GM18511 (cell line): Measurements from ENCODE around the gene INHBC.
"Not testable (repeated sequence)": the region's sequence is repeated elsewhere in the genome, so short reads cannot be mapped to it uniquely, and the experiment has no call there.

Experiments used
- ATAC-seq: cut with Tn5 transposase; IDR thresholded peaks from one replicate; pipeline ENCODE4 v1.9.1; 2021; ENCODE audit warnings: mild to moderate bottlenecking, moderate library complexity; ENCODE audit not compliant: unreplicated experiment

INHBC gene, protein sequence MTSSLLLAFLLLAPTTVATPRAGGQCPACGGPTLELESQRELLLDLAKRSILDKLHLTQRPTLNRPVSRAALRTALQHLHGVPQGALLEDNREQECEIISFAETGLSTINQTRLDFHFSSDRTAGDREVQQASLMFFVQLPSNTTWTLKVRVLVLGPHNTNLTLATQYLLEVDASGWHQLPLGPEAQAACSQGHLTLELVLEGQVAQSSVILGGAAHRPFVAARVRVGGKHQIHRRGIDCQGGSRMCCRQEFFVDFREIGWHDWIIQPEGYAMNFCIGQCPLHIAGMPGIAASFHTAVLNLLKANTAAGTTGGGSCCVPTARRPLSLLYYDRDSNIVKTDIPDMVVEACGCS

DNA sequence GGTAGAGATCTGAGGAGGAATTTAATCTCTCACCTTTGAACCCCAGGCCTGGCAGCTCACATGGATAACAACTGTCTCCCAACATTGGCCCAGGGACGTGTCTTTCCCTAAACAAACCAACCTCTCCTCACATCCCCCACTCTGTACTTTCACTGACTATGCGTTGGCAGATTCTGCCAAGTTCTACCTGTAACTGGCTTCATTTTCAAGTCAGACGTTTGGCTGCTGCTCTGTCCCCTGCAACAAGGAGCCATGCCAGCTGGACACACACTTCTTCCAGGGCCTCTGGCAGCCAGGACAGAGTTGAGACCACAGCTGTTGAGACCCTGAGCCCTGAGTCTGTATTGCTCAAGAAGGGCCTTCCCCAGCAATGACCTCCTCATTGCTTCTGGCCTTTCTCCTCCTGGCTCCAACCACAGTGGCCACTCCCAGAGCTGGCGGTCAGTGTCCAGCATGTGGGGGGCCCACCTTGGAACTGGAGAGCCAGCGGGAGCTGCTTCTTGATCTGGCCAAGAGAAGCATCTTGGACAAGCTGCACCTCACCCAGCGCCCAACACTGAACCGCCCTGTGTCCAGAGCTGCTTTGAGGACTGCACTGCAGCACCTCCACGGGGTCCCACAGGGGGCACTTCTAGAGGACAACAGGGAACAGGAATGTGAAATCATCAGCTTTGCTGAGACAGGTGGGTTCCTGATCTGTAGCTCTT, at the start of gene INHBC:
TSS of gene INHBC (plus strand) at position 268 of the 707 bp plus-strand sequence. CDS start at position 371, 103 bp downstream.
- no peak for ATAC-seq

DNA sequence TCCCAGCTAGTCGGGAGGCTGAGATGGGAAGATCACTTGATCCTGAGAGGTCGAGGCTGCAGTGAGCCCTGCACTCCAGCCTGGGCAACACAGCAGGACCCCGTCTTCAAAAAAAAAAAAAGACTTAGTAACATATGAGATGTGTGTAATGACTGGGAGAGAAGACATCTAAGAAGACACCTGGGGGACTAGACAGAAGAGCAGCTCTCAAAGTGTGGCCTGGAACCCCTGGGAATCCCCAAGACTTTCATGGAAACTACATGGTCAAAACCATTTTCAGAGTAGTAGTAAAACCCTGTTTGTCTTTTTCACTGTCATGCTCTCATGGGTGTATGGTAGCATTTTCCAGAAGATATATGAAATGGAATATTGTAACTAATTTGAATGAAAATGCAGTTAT, 49.0 kb upstream of the INHBC start:
- no peak for ATAC-seq

DNA sequence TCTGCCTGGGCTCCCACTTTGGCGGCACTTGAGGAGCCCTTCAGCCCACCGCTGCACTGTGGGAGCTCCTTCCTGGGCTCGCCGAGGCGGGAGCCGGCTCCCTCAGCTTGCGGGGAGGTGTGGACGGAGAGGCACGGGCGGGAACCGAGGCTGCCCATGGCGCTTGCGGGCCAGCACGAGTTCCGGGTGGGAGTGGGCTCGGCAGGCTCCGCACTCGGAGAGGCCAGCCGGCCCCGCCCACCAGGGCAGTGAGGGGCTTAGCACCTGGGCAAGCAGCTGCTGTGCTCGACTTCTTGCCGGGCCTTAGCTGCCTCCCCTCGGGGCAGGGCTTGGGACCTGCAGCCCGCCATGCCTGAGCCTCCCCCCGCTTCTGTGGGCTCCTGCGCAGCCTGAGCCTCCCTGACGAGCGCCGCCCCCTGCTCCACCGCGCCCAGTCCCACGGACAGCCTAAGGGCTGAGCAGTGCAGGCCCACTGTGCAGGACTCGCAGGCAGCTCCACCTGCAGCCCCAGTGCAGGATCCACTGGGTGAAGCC, 48.3 kb upstream of the INHBC start:
- ATAC-seq: no peak

DNA sequence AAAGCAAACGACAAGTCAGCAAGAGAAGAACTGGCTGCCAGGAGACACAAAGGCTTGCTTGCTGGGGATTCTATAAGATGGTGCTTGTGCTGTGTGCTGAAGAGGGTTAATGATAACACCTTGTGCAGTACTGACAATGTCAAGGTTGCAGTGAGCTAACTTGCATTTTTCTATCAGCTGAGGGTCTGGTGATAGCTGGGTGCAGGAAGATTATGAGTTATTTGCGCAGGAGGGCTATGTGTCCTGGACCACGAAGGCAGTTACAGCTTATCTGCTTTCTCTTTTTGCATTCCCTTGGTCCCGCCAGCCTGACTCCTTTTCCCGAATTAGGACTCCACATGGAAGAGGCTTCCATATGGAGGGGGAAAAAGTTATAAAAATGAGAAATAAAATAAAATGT, 46.2 kb upstream of the INHBC start:
- no peak for ATAC-seq

DNA sequence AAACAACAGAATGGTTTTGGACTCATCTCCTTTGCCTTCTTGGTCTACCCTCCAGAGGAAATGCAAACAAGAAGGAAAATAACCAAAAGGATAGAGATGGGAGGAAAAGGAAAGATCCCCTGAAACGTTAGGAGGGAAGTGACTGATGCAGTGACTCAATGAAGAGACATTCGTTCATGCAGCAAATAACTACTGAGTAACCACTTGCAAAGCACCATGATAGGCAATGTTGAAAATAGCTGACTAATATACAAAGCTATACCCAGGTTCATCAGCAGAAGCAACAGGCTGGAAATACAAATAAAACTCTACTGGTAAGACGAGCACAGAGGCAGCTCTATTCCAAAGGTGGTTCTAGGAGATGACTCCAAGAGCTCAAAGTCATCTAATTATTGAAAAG, 45.6 kb upstream of the INHBC start:
- ATAC-seq: no peak

DNA sequence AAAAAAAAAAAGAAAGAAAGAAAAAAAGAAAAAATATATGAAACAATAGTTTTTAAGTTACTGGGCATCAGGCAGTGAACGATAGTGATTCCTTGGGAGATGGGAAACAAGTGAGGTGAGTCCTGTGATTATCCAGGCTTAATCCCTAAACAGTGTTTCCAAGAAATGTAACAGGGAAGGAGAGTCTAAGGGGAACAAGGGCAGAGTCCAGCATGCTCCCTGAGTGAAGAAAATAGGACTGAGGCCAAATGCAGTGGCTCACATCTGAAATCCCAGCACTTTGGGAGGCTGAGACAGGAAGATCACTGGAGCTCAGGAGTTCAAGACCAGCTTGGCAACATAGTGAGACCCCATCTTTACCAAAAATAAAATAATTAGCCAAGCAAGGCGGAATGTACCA, 44.4 kb upstream of the INHBC start:
- no peak for ATAC-seq

DNA sequence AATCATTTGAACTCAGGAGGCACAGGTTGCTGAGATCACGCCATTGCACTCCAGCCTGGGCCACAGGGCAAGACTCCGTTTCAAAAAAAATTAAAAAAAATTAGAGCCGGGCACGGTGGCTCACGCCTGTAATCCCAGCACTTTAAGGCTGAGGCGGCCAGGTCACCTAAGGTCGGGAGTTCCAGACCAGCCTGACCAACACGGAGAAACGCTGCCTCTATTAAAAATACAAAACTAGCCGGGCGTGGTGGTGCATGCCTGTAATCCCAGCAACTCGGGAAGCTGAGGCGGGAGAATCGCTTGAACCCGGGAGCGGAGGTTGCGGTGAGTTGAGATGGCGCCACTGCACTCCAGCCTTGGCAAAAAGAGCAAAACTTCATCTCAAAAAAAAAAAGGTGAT, 39.5 kb upstream of the INHBC start:
- ATAC-seq: no peak

DNA sequence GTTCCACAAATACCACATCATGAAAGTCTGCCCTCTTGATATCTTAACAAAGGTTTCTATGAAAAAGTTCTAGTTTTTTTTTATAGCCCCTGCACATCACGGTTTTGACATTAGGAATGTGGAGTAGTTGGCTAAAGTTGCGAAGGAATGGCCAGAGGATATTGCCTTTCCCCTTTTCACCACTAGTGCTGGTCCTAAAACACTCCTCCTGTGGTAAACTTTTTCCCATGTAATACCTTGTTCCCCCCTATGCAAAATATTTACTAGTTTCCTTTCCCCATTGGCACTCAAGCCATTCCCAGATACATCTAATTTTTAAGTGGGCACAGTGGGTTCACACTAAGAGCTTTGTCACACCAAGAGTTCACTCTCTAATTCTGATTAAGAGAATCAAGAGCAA, 37.1 kb upstream of the INHBC start:
- no peak for ATAC-seq

DNA sequence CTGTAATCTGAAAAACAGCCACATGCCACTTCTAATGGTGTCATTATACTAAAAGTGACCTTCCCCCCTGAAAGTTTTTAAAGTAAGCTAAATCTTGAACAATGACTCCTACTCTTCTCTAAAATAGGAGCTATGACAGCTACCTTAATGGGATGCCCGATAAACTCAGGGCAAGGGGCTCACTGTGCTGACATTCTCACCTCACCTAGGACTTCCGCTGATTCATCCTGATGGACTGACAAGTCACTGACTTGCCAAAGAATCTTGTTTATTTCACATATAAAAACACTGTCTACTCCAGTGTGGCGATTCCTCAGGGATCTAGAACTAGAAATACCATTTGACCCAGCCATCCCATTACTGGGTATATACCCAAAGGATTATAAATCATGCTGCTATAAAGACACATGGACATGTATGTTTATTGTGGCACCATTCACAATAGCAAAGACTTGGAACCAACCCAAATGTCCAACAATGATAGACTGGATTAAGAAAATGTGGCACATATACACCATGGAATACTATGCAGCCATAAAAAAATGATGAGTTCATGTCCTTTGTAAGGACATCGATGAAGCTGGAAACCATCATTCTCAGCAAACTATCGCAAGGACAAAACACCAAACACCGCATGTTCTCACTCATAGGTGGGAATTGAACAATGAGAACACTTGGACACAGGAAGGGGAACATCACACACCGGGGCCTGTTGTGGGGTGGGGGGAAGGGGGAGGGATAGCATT, 34.7 kb upstream of the INHBC start:
- ATAC-seq: not testable (repeated sequence)

DNA sequence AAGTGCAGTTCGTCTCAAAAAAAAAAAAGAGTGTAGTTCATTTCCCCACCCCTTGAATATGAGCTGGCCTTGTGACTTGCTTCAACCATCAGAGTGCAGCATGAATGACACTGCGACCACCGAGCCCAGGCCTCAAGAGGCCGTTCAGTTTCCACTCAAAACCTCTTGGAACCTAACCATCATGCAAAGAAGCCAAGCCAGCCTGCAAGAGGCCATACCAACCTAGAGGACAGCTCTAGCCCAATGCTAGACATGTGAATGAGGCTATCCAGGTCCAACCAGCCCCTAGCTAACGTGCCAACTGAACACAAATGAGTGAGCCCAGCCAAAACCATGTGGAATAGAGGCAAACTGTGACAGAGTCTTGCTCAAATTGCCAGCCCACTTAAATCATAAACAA, 33.4 kb upstream of the INHBC start:
- no peak for ATAC-seq

DNA sequence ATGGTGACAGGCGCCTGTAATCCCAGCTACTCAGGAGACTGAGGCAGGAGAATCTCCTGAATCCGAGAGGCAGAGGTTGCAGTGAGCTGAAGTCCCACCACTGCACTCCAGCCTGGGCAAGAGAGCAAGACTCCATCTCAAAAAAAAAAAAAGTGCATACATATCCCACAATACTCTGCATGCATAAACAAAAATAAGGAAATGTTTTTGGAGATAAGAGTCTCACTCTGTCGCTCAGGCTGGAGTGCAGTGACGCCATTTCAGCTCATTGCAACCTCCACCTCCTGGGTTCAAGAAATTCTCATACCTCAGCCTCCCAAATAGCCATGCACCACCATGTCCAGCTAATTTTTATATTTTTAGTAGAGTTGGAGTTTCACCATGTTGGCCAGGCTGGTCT, 32.4 kb upstream of the INHBC start:
- ATAC-seq: not testable (repeated sequence)

DNA sequence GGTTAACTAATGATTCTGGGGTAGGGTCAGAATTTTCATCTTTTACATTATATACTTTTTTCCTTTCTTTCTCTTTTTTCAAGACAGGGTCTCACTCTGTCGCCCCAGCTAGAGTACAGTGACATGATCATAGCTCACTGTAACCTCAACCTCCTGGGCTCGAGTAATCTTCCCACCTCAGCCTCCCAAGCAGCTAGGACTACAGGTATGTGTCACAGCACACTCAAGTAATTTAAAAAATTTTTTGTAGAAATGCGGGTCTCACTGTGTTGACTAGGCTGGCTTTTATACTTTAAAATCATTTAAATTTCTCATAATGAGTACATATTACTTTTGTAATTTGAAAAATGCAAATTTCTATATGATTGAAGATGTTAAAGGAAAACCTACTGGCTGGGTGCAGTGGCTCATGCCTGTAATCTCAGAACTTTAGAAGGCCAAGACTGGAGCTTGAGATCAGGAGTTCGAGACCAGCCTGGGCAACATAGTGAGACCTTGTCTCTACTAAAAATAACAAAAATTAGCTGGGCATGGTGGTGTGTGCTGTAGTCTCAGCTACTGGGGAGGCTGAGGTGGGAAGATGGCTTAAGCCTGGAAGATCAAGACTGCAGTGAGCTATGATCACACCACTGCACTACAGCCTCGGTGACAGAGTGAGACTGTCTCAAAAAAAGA, 29.5 kb upstream of the INHBC start:
- no peak for ATAC-seq

DNA sequence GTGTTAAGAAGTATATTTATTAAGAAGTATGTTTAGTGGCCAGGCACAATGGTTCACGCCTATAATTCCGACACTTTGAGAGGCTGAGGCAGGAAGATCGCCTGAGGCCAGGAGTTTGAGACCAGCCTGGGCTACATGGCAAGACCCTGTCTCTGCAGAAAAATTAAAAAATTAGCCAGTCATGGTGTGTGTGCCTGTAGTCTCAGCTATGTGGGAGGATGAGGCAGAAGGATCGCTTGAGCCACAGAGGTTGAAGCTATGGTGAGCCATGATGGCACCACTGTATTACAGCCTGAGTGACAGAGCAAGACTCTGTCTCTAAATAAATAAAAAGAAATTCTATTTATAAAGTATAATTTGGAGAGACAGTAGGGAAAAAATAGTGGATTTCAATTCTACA, 24.1 kb upstream of the INHBC start:
- ATAC-seq: no peak

DNA sequence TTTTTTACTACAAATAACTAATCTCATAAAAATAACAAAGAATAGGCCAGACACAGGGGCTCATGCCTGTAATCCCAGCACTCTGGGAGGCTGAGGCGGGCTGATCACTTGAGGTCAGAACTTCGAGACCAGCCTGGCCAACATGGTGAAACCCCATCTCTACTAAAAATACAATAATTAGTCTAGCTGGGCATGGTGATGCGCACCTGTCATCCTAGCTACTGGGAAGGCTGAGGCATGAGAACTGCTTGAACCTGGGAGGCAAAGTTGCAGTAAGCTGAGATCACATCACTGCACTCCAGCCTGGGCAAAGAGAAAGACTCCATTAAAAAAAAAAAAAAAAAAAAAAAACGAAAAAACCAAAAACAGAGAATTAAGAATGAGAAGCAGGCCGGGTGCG, 20.4 kb upstream of the INHBC start:
- not testable (repeated sequence) for ATAC-seq

DNA sequence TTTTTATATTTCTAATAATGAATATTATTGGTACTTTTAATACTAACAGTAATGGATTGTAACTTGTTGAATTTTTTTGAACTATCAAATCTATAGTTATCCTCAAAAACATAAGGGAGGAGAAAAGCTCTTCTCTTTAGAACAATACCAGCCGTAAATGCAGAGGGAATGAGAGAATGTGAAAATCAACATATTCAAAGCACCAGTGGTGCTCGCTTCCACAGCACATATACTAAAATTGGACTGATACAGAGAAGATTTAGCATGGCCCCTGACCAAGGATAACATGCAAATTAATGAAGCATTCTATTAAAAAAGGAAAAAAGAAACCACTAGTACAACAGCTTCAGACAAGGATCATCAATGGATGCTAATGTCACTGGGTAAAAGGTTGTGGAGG, 19.5 kb upstream of the INHBC start:
- no peak for ATAC-seq

DNA sequence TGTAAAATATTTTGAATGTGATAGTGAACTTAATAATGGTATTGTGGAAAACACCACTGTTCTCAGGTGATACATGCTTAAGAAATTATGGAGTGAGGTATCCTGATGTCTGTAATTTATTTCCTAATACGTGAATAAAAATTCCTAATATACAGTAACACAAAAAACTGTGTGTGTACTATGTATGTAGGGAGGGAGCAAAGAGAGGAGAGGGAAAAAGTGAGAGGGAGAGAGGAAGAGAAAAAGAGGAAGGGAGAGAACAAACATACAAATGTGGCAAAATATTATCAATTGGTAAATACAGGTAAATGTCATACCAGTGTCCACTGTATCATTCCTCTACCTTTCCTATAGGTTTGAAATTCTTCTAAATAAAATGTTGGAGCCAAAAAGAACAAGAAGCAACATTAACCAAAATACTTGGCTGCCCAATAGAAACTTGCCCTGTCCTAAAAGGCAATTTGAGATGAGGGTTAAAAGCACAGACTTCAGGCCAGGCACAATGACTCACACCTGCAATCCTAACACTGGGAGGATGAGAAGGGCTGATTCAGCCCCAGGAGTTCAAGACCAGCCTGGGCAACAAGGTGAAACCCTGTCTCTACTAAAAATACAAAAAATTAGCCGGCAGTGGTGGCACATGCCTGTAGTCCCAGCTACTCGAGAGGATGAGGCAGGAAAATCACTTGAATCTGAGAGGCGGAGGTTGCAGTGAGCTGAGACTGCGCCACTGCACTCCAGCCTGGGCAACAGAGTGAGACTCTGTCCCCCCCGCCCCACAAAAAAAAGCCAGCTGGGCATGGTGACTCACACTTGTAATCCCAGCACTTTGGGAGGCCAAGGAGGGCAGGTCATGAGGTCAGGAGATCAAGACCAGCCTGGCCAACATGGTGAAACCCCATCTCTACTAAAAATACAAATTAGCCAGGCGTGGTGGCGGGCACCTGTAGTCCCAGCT, 18.3 kb upstream of the INHBC start:
- no peak for ATAC-seq

DNA sequence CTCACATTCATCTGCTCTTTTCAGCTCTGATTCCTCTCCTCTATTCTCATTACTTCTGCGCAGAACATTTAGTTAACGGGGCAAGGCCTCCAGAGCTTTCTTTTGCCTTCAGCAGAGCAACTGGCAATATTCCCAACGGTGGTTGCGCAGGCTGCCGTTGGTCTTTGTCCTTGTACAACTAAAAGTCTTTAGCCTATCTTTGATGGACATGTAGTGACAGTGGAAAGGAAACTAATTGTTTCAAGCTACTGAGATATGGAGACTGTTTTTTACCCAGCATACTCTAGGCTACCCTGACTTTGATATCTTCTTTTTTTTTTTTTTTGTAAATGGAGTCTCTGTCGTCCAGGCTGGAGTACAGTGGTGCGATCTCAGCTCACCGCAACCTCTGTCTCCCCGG, 16.3 kb upstream of the INHBC start:
- ATAC-seq: no peak

DNA sequence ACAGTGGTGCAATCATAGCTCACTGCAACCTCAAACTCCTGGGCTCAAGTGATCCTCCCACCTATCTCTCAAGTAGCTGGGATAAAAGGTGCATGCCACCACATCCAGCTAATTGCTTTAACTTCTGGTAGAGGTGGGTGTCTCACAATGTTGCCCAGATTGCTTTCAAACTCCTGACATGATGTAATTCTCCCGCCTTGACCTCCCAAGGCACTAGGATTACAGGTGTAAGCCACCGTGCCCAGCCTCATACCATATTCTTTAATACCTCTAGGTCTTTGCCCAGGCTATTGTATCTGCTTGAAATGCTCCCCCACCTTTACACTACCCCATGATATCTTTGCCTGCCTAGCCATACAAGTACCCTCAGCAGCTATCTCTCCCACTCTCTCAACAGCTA, 15.1 kb upstream of the INHBC start:
- ATAC-seq: no peak

DNA sequence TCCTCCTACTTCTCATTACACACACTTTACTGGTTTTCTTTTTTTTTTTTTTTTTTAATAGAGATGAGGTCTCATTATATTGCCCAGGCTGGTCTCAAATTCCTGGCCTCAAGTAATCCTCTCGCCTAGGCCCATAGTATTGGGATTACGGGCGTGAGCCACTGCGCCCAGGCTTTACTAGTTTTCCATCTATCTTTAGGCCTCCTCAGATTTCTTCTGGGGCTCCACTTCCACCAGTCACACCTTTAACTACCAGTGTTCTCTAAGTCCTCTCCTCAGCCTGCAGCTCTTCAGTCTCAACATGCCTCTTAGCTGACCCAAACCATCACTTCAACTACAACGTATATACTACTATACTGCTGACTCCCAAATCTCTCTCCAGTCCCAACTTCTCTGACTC, 14.1 kb upstream of the INHBC start:
- no peak for ATAC-seq

DNA sequence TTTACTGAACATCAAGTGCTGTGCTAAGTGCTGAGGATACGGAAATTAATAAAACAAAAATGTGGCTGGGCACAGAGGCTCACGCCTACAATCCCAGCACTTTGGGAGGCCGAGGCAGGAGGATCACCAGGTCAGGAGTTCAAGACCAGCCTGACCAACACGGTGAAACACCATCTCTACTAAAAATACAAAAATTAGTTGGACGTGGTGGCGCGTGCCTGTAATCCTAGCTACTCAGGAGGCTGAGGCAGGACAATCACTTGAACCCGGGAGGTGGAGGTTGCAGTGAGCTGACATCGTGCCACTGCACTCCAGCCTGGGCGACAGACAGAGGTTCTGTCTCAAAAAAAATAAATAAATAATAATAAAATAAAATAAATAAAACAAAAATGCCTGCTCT, 7.6 kb upstream of the INHBC start:
- not testable (repeated sequence) for ATAC-seq
